ENCODE data around the gene TRIO. TPM values are rescaled to one million over a fixed set of nuclear protein-coding genes. Genes with fewer than 3 reads are reported as not detected.

Gene TRIO
- total RNA-seq, 2 experiments from 2014 or later = 4.1 to 6.5 TPM

DNA sequence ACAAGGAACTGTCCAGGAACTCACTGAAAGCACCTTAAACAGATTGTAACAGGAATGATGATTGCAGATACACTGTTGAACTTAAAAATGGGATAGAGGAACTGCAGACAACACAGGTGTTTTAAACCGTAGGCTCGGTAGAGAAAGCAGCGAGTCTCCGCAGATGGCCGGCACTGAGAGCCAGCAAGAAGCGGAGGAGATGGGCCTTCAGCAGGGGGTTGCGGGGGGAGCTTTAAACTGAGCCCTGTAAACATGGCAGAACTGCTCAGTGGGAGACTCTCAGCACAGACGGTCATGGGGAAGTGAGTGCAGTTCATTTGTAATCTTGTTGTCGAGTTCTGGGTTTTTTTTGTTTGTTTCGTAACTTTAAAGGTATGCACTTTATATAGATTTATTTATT, 283.4 kb downstream of the TRIO start:
- no peak for DNase-seq
- ChIA-PET CTCF (no interaction called here), POLR2A (no interaction called here)
- H3K9me3 Mint-ChIP-seq = no peaks in the 10 kb centered on the region
- TF ChIP-seq, protein P1, sequence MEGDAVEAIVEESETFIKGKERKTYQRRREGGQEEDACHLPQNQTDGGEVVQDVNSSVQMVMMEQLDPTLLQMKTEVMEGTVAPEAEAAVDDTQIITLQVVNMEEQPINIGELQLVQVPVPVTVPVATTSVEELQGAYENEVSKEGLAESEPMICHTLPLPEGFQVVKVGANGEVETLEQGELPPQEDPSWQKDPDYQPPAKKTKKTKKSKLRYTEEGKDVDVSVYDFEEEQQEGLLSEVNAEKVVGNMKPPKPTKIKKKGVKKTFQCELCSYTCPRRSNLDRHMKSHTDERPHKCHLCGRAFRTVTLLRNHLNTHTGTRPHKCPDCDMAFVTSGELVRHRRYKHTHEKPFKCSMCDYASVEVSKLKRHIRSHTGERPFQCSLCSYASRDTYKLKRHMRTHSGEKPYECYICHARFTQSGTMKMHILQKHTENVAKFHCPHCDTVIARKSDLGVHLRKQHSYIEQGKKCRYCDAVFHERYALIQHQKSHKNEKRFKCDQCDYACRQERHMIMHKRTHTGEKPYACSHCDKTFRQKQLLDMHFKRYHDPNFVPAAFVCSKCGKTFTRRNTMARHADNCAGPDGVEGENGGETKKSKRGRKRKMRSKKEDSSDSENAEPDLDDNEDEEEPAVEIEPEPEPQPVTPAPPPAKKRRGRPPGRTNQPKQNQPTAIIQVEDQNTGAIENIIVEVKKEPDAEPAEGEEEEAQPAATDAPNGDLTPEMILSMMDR (IDR thresholded peaks at IDR 0.05) = no peak
- no peak overlapping the region for H3K27ac Mint-ChIP-seq
- H3K9me3 ChIP-seq (ENCODE audit: control insufficient read depth in 1 of 2, insufficient read depth in 1 of 2, low read length in 2 of 2) = no peaks in the 10 kb centered on the region
- H3K27ac ChIP-seq (ENCODE audit: low read depth in 1 of 2, low read length in 2 of 2) = no peak overlapping the region
- H3K27me3 ChIP-seq (ENCODE audit: control insufficient read depth in 1 of 2, insufficient read depth in 2 of 2, low read length in 2 of 2) = no peaks in the 10 kb centered on the region
- peaks cover 3% of the 10 kb centered on the region for H3K4me1 ChIP-seq (ENCODE audit: insufficient read depth, low read length)
- H3K4me3 Mint-ChIP-seq = no peak overlapping the region
- no peak for ATAC-seq (ENCODE audit: poor library complexity)
- H3K27me3 Mint-ChIP-seq = no peaks in the 10 kb centered on the region
- no peak overlapping the region for H3K4me3 ChIP-seq (ENCODE audit: low read length)
- peaks cover 9% of the 10 kb centered on the region for H3K4me1 Mint-ChIP-seq (ENCODE audit: low read depth)
- H3K36me3 Mint-ChIP-seq (ENCODE audit: low read depth) = no peaks in the 10 kb centered on the region
- intact Hi-C loops (cut with DNase I, micrococcal nuclease) = no loop called here
- H3K36me3 ChIP-seq (ENCODE audit: insufficient read depth, low read length) = no peaks in the 10 kb centered on the region

DNA sequence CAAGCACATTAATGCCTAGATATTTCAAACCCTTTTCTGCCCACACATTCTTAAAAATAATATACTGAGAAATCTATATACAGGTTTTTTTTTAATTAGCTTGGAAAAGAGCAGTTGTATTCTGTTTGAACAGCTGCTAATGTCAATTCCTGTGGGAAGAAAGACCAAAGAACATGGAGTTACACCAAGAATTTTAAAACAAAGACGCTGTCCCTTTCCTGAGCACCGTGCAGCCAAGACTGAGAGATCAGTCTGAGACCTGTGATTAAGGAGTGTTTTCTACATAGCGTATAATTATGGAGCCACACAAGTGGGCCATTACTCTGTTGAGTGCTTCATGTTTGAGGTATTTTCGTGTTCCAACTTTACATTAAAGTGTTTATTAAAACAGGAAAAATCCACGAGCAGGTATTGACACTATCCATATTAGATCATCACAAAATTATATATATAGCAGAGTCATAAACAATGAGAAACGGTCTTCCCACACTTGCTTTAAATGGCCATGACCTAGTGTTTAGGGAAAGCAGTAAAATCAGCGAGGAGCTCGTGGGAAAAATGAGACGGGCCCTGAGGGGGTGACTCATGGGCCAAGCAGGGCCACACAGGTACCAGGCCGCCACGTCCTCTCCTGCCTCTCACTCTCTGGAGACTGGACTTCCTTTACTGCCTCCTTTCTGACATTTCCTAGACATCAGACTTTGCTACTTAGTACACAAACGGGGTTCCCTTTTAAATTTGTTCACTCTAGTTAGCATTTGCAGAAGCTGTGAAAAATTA, 285.4 kb downstream of the TRIO start:
- H3K4me1 Mint-ChIP-seq (ENCODE audit: low read depth) = peaks cover 13% of the 10 kb centered on the region
- no peaks in the 10 kb centered on the region for H3K27me3 Mint-ChIP-seq
- H3K4me3 Mint-ChIP-seq = no peak overlapping the region
- CTCF ChIA-PET = interaction anchor here (1.3 kb wide), 1 partner anchor 15 kb away, joined by 3 read pairs; no protein-coding TSS in a partner anchor
- H3K27ac Mint-ChIP-seq = no peak overlapping the region
- TF ChIP-seq, protein P1 (IDR thresholded peaks at IDR 0.05) = no peak
- no peak overlapping the region for H3K4me3 ChIP-seq (ENCODE audit: low read length)
- H3K27ac ChIP-seq (ENCODE audit: low read depth in 1 of 2, low read length in 2 of 2) = no peak overlapping the region
- no peaks in the 10 kb centered on the region for H3K36me3 ChIP-seq (ENCODE audit: insufficient read depth, low read length)
- DNase-seq (no peak), ATAC-seq (ENCODE audit: poor library complexity) (no peak)
- intact Hi-C loops (cut with DNase I, micrococcal nuclease) = no loop called here
- H3K36me3 Mint-ChIP-seq (ENCODE audit: low read depth) = no peaks in the 10 kb centered on the region
- POLR2A ChIA-PET = no interaction called here
- no peaks in the 10 kb centered on the region for H3K27me3 ChIP-seq (ENCODE audit: control insufficient read depth in 1 of 2, insufficient read depth in 2 of 2, low read length in 2 of 2)
- no peaks in the 10 kb centered on the region for H3K9me3 ChIP-seq (ENCODE audit: control insufficient read depth in 1 of 2, insufficient read depth in 1 of 2, low read length in 2 of 2)
- H3K4me1 ChIP-seq (ENCODE audit: insufficient read depth, low read length) = peaks cover 3% of the 10 kb centered on the region
- H3K9me3 Mint-ChIP-seq = no peaks in the 10 kb centered on the region

DNA sequence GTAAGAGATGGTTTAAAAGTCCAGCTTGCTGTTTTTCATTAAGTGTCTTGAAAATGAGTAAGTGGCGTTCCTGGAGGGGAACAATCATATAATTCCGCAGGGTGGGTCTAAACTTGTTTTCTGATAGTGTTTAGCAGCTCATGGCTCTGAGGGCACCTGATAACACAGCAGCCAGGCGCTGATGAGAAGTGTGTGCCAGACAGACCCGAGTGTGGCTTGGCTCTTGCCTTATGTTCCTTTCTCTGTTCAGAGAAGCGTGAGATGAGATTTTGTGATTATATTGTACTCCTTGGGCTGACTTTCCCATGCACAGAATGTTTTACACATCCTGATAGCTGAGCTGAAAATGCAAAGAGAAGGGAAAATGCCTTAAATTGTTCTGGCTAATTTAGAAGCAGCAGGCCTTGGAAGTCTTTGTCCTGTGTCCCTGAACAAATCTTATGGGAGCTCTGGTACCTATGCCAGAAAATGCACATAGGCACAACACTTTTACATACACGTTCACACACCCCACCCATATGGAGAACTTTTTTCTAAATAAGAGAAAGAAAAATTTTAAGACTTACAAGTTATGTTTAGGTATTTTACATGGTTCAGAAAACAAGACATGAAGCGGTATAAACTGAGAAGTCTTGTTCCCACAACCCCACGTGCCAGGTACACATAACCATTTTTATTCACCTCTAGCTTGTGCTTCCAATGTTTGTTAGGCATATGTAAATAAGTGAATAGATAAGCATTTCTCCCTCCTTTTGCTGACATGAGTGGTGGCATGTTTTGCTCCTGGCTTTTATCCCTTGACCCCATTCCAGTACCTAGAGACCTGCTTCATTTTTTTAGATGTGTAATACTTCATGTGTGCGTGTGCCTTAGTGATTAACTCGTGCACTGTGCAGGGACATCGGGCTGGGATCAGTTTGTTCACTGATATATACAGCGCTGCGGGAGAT, 286.2 kb downstream of the TRIO start:
- ChIA-PET POLR2A (no interaction called here), CTCF (interaction anchor here (1.3 kb wide), 1 partner anchor 16 kb away, joined by 3 read pairs; no protein-coding TSS in a partner anchor)
- no peaks in the 10 kb centered on the region for H3K36me3 ChIP-seq (ENCODE audit: insufficient read depth, low read length)

More for the DNA sequence above, 286.2 kb downstream of the TRIO start:
- Mint-ChIP-seq H3K36me3 (ENCODE audit: low read depth) (no peaks in the 10 kb centered on the region), H3K27ac (no peak overlapping the region), H3K27me3 (no peaks in the 10 kb centered on the region), H3K9me3 (no peaks in the 10 kb centered on the region), H3K4me3 (no peak overlapping the region), H3K4me1 (ENCODE audit: low read depth) (peaks cover 12% of the 10 kb centered on the region)
- H3K27ac ChIP-seq (ENCODE audit: low read depth in 1 of 2, low read length in 2 of 2) = no peak overlapping the region
- no peak overlapping the region for H3K4me3 ChIP-seq (ENCODE audit: low read length)
- ATAC-seq (ENCODE audit: poor library complexity) = no peak
- DNase-seq = no peak
- TF ChIP-seq, protein P1 (IDR thresholded peaks at IDR 0.05) = no peak
- H3K27me3 ChIP-seq (ENCODE audit: control insufficient read depth in 1 of 2, insufficient read depth in 2 of 2, low read length in 2 of 2) = no peaks in the 10 kb centered on the region
- intact Hi-C loops (cut with DNase I, micrococcal nuclease) = no loop called here
- no peaks in the 10 kb centered on the region for H3K9me3 ChIP-seq (ENCODE audit: control insufficient read depth in 1 of 2, insufficient read depth in 1 of 2, low read length in 2 of 2)
- H3K4me1 ChIP-seq (ENCODE audit: insufficient read depth, low read length) = no peaks in the 10 kb centered on the region
